ENCODE results near the gene TTC28. TPM values are rescaled to one million over a fixed set of nuclear protein-coding genes. Genes with fewer than 3 reads are reported as not detected.

The TTC28 gene
- total RNA-seq, 4 donors from 2014 or later = 35.6 to 42.6 (median 36.9) TPM

GRCh38 chr22:28015676-28016601, 663.7 kb downstream of the TTC28 start:
- peaks cover 3 to 34% (median 24%) of the 10 kb centered on the region in 4 donors for H3K36me3 ChIP-seq
- 85% methylated on average over 11 of the region's 16 CpGs for WGBS
- intact Hi-C loops (cut with DNase I) = no loop called here
- no peak for TF ChIP-seq EP300 (IDR thresholded peaks at IDR 0.05)
- no peak for TF ChIP-seq POLR2AphosphoS5 (IDR thresholded peaks at IDR 0.05)
- no peak for TF ChIP-seq CTCF (IDR thresholded peaks at IDR 0.05)
- TF ChIP-seq POLR2A (IDR thresholded peaks at IDR 0.05; ENCODE audit: low read depth) = no peak
- H3K4me1 ChIP-seq = peaks cover 9 to 25% (median 13%) of the 10 kb centered on the region in 4 donors
- no peaks in the 10 kb centered on the region for H3K27me3 ChIP-seq
- no peaks in the 10 kb centered on the region for H3K9me3 ChIP-seq
- no peak overlapping the region for H3K4me3 ChIP-seq
- DNase-seq (ENCODE audit: extremely low spot score) = no peak
- no peak overlapping the region for H3K27ac ChIP-seq (replicated peaks in 1 of 4)

GRCh38 chr22:28015046-28015425, 664.6 kb downstream of the TTC28 start:
- Histone ChIP-seq H3K4me1 (peaks cover under 1 to 16% (median 4%) of the 10 kb centered on the region in 4 donors), H3K4me3 (no peak overlapping the region), H3K27me3 (no peaks in the 10 kb centered on the region), H3K27ac (replicated peaks in 1 of 4) (no peak overlapping the region), H3K36me3 (peaks cover 3 to 34% (median 24%) of the 10 kb centered on the region in 4 donors), H3K9me3 (no peaks in the 10 kb centered on the region)
- TF ChIP-seq POLR2A (IDR thresholded peaks at IDR 0.05; ENCODE audit: low read depth) (no peak), CTCF (IDR thresholded peaks at IDR 0.05) (no peak), POLR2AphosphoS5 (IDR thresholded peaks at IDR 0.05) (no peak), EP300 (IDR thresholded peaks at IDR 0.05) (no peak)
- no peak for DNase-seq (ENCODE audit: extremely low spot score)
- WGBS = 70% methylated on average over 2 of the region's 2 CpGs
- intact Hi-C loops (cut with DNase I) = no loop called here

GRCh38 chr22:28014211-28015045, 665.2 kb downstream of the TTC28 start:
- DNase-seq (ENCODE audit: extremely low spot score) = no peak

GRCh38 chr22:28013611-28014010, 666.0 kb downstream of the TTC28 start:
- DNase-seq (ENCODE audit: extremely low spot score) = no peak

More at GRCh38 chr22:28014211-28015045, 665.2 kb downstream of the TTC28 start:
- Histone ChIP-seq H3K4me1 (peaks cover under 1 to 13% (median 4%) of the 10 kb centered on the region in 4 donors), H3K4me3 (no peak overlapping the region), H3K27ac (replicated peaks in 1 of 4) (no peak overlapping the region), H3K27me3 (no peaks in the 10 kb centered on the region), H3K9me3 (no peaks in the 10 kb centered on the region), H3K36me3 (peaks cover 3 to 34% (median 24%) of the 10 kb centered on the region in 4 donors)
- WGBS = 82% methylated on average over 13 of the region's 18 CpGs
- intact Hi-C loops (cut with DNase I) = no loop called here
- no peak for TF ChIP-seq POLR2A (IDR thresholded peaks at IDR 0.05; ENCODE audit: low read depth)
- no peak for TF ChIP-seq EP300 (IDR thresholded peaks at IDR 0.05)
- TF ChIP-seq POLR2AphosphoS5 (IDR thresholded peaks at IDR 0.05) = no peak
- no peak for TF ChIP-seq CTCF (IDR thresholded peaks at IDR 0.05)

More at GRCh38 chr22:28013611-28014010, 666.0 kb downstream of the TTC28 start:
- H3K36me3 ChIP-seq = peaks cover 3 to 34% (median 24%) of the 10 kb centered on the region in 4 donors
- H3K4me3 ChIP-seq = no peak overlapping the region
- peaks cover 9 to 19% (median 13%) of the 10 kb centered on the region in 4 donors for H3K4me1 ChIP-seq
- TF ChIP-seq POLR2AphosphoS5 (IDR thresholded peaks at IDR 0.05) = no peak
- no peak for TF ChIP-seq EP300 (IDR thresholded peaks at IDR 0.05)
- no peaks in the 10 kb centered on the region for H3K9me3 ChIP-seq
- 91% methylated on average over 12 of the region's 12 CpGs for WGBS
- no peaks in the 10 kb centered on the region for H3K27me3 ChIP-seq
- H3K27ac ChIP-seq (replicated peaks in 1 of 4) = no peak overlapping the region
- intact Hi-C loops (cut with DNase I) = no loop called here

All from esophagus muscularis mucosa (tissue), 4 donors.